Mesodermal cell (in vitro differentiated cells): ENCODE measurements around the gene LAMTOR5. TPM values are rescaled to one million over a fixed set of nuclear protein-coding genes. Genes with fewer than 3 reads are reported as not detected.

ENCODE experiments used
- H3K27ac ChIP-seq: 2 replicates; pipeline ENCODE4 v1.7.0; 2013; ENCODE audit warnings: mild to moderate bottlenecking, low read depth, low read length, moderate library complexity; ENCODE audit not compliant: severe bottlenecking
- H3K36me3 ChIP-seq: 2 replicates; pipeline ENCODE4 v1.7.1; 2013; ENCODE audit warnings: mild to moderate bottlenecking, low read length, moderate library complexity; ENCODE audit not compliant: control insufficient read depth, insufficient read depth
- H3K4me1 ChIP-seq: one replicate; pipeline ENCODE4 v1.7.1; 2013; ENCODE audit warnings: mild to moderate bottlenecking, low read length; ENCODE audit not compliant: insufficient read depth, control insufficient read depth, poor library complexity, severe bottlenecking
- H3K4me3 ChIP-seq: 2 replicates; pipeline ENCODE4 v1.7.0; 2013; ENCODE audit warnings: low read length, control low read depth, mild to moderate bottlenecking; ENCODE audit not compliant: insufficient read depth, poor library complexity, severe bottlenecking; ENCODE audit errors: extremely low read depth
- H3K9me3 ChIP-seq: 2 replicates; pipeline ENCODE4 v1.7.1; 2013; ENCODE audit warnings: mild to moderate bottlenecking, low read length, moderate library complexity; ENCODE audit not compliant: control insufficient read depth
- WGBS, 2 experiments: methylation state at CpG; one replicate each; pipeline ENCODE4 v1.1.5; 2013; ENCODE audit warnings: missing lambda C conversion rate in 2 of 2; ENCODE audit not compliant: insufficient coverage in 2 of 2; 5-methylcytosine and 5-hydroxymethylcytosine counted together
- polyA plus RNA-seq, 2 experiments: library from polyadenylated mRNA; stranded (reverse); fragments of 50-300 nt; gene quantifications; one replicate each; pipeline ENCODE4 v1.2.3, GENCODE V29; 2013

Gene LAMTOR5
- polyA plus RNA-seq (2013, experiment 1 of 2) = 178 TPM
- polyA plus RNA-seq (2013, experiment 2 of 2) = 183 TPM

GRCh38 chr1:110407260-110408210 lies at the start of gene LAMTOR5:
LAMTOR5 (minus strand) TSS chr1:110407694; CDS start chr1:110407620, 74 bp downstream.
- H3K4me3 ChIP-seq = peak within 1 kb of the TSS; percentile 85
- H3K4me1 ChIP-seq = no peaks in the 10 kb centered on the region
- H3K36me3 ChIP-seq = peaks cover 33% of the 10 kb centered on the region
- no peaks in the 10 kb centered on the region for H3K9me3 ChIP-seq
- peak within 1 kb of the TSS; percentile 72 for H3K27ac ChIP-seq
- WGBS, 2 experiments = 5% methylated on average over 60 to 72 of the region's 76 CpGs

- Histone ChIP-seq H3K4me1 (no peaks in the 10 kb centered on the region), H3K27ac (no peak overlapping the region), H3K4me3 (no peak overlapping the region), H3K36me3 (no peaks in the 10 kb centered on the region), H3K9me3 (no peaks in the 10 kb centered on the region)
- WGBS, 2 experiments = 76 to 92% methylated on average over 4 to 5 of the region's 5 CpGs
Observed at GRCh38 chr1:110457206-110457605, 49.7 kb upstream of the LAMTOR5 start.

GRCh38 chr1:110455151-110455550 lies 47.7 kb upstream of the LAMTOR5 start:
- Histone ChIP-seq H3K36me3 (no peaks in the 10 kb centered on the region), H3K27ac (no peak overlapping the region), H3K9me3 (no peaks in the 10 kb centered on the region), H3K4me3 (no peak overlapping the region), H3K4me1 (no peaks in the 10 kb centered on the region)
- 50 to 87% methylated on average over 3 to 4 of the region's 8 CpGs for WGBS, 2 experiments

GRCh38 chr1:110454328-110454727 lies 46.8 kb upstream of the LAMTOR5 start:
- no peak overlapping the region for H3K27ac ChIP-seq
- H3K4me3 ChIP-seq = no peak overlapping the region
- H3K36me3 ChIP-seq = no peaks in the 10 kb centered on the region
- H3K4me1 ChIP-seq = no peaks in the 10 kb centered on the region
- WGBS, 2 experiments = 89 to 100% methylated on average over 1 of the region's 1 CpG
- no peaks in the 10 kb centered on the region for H3K9me3 ChIP-seq

DNA sequence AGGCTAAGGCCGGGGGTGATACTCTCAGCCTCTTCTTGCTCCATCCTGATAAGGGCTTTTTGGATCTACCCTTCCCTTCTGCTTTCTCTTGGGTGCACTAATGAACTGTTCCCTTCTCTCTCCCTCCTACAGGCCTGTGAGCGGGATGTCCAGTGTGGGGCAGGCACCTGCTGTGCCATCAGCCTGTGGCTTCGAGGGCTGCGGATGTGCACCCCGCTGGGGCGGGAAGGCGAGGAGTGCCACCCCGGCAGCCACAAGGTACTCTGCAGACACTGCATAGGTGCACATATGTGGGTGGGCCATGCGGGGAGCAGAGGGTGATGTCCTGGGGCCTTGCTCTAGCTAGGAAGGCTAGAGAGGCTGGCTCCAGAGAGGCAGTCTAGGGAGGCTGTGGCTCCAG lies 46.3 kb upstream of the LAMTOR5 start:
- no peak overlapping the region for H3K27ac ChIP-seq
- WGBS, 2 experiments = 91 to 93% methylated on average over 8 to 9 of the region's 9 CpGs
- no peaks in the 10 kb centered on the region for H3K4me1 ChIP-seq
- no peak overlapping the region for H3K4me3 ChIP-seq
- H3K36me3 ChIP-seq = no peaks in the 10 kb centered on the region
- no peaks in the 10 kb centered on the region for H3K9me3 ChIP-seq

GRCh38 chr1:110452330-110452729 lies 44.8 kb upstream of the LAMTOR5 start:
- 88 to 95% methylated on average over 6 to 7 of the region's 7 CpGs for WGBS, 2 experiments

DNA sequence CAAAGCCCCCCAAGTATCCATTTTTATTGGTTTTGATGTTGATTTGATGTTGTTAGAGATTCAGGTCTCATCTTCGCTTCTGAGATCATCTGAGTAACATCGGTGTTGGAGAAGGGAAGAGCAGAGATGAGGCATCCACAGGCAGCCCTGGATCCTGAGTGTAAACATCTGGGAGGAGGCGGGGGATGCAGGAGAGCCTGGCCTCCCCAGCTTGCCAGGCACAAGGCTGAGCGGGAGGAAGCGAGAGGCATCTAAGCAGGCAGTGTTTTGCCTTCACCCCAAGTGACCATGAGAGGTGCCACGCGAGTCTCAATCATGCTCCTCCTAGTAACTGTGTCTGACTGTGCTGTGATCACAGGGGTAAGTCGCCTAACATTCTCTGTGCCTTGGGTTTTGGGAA lies 43.4 kb upstream of the LAMTOR5 start, which contains the start of gene PROK1:
Gene PROK1, plus strand, starts transcription at position 221 of the 400 bp plus-strand sequence. Its CDS starts 68 bp downstream, at position 289.
- no peaks in the 10 kb centered on the region for H3K4me1 ChIP-seq
- H3K27ac ChIP-seq = no peak within 1 kb of the TSS
- no peaks in the 10 kb centered on the region for H3K36me3 ChIP-seq
- WGBS, 2 experiments = 93 to 94% methylated on average over 7 to 8 of the region's 8 CpGs
- H3K9me3 ChIP-seq = no peaks in the 10 kb centered on the region
- H3K4me3 ChIP-seq = no peak within 1 kb of the TSS

More at GRCh38 chr1:110452330-110452729, 44.8 kb upstream of the LAMTOR5 start:
- H3K27ac ChIP-seq = no peak overlapping the region
- no peaks in the 10 kb centered on the region for H3K9me3 ChIP-seq
- no peaks in the 10 kb centered on the region for H3K4me1 ChIP-seq
- H3K36me3 ChIP-seq = no peaks in the 10 kb centered on the region
- H3K4me3 ChIP-seq = no peak overlapping the region

- Histone ChIP-seq H3K36me3 (no peaks in the 10 kb centered on the region), H3K9me3 (no peaks in the 10 kb centered on the region)
- WGBS, 2 experiments = 69 to 80% methylated on average over 5 to 7 of the region's 12 CpGs
Observed at GRCh38 chr1:110449661-110450651, 42.5 kb upstream of the LAMTOR5 start.

GRCh38 chr1:110444561-110444960 lies 37.1 kb upstream of the LAMTOR5 start:
- H3K36me3 ChIP-seq = no peaks in the 10 kb centered on the region
- no peak overlapping the region for H3K4me3 ChIP-seq
- peaks cover 3% of the 10 kb centered on the region for H3K4me1 ChIP-seq
- H3K9me3 ChIP-seq = no peaks in the 10 kb centered on the region
- WGBS, 2 experiments = 86 to 87% methylated on average over 7 of the region's 8 CpGs
- H3K27ac ChIP-seq = no peak overlapping the region

More at GRCh38 chr1:110449661-110450651, 42.5 kb upstream of the LAMTOR5 start:
- Histone ChIP-seq H3K27ac (no peak overlapping the region), H3K4me1 (no peaks in the 10 kb centered on the region), H3K4me3 (no peak overlapping the region)

DNA sequence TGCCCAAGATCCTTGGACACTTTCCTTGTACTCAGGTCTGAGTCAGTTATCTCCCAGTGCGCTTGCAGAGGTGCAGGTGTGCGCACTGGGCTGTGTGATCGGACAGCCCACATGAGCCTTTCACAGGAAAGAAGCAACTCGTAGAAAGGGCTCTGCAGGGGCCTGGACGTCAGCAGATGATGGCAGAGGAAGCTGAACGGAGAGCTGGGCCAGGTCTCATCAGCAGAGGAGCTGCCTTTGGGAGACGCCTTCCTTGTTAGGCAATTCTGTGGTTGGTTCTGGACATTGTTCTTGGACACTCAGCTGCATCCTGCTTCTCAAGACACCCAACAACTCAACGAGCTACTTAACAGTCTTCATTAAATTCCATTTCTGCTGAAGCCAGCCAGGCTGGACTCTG lies 36.0 kb upstream of the LAMTOR5 start:
- WGBS, 2 experiments = 90 to 97% methylated on average over 6 to 8 of the region's 8 CpGs

More for the DNA sequence above, 36.0 kb upstream of the LAMTOR5 start:
- H3K36me3 ChIP-seq = no peaks in the 10 kb centered on the region
- H3K4me3 ChIP-seq = no peak overlapping the region
- H3K9me3 ChIP-seq = no peaks in the 10 kb centered on the region
- H3K4me1 ChIP-seq = peaks cover 13% of the 10 kb centered on the region
- H3K27ac ChIP-seq = no peak overlapping the region
